ENCODE results near the gene VEGFD.

DNA sequence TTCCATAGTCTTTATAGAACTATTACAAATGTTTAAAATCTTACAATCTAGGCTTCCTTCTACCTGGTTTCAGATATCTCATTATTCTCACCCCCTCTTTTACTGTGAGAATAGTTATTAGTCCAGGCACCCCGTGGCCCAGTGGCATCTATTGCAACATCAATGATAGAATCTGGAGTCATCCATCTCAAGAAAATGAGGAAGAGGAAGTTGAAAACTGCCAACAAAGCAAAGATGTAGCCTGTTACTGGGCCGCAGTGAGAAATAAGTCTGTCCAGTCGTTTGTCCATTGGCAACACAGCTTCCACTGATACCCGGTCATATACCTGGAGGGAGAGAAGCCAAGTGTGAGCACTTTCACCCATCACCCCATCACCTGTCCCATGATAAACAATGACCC is 62.8 kb downstream of the VEGFD start:
- TF ChIP-seq, protein P1, sequence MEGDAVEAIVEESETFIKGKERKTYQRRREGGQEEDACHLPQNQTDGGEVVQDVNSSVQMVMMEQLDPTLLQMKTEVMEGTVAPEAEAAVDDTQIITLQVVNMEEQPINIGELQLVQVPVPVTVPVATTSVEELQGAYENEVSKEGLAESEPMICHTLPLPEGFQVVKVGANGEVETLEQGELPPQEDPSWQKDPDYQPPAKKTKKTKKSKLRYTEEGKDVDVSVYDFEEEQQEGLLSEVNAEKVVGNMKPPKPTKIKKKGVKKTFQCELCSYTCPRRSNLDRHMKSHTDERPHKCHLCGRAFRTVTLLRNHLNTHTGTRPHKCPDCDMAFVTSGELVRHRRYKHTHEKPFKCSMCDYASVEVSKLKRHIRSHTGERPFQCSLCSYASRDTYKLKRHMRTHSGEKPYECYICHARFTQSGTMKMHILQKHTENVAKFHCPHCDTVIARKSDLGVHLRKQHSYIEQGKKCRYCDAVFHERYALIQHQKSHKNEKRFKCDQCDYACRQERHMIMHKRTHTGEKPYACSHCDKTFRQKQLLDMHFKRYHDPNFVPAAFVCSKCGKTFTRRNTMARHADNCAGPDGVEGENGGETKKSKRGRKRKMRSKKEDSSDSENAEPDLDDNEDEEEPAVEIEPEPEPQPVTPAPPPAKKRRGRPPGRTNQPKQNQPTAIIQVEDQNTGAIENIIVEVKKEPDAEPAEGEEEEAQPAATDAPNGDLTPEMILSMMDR (IDR thresholded peaks at IDR 0.05 in 8 of 11, conservative IDR thresholded peaks at IDR 0.05 in 3 of 11), result no peak
- no peak for TF ChIP-seq POLR2A (IDR thresholded peaks at IDR 0.05)

Data from spleen (tissue), 7 donors.